Measurements from ENCODE around the gene CAMLG. TPM values are rescaled to one million over a fixed set of nuclear protein-coding genes. Genes with fewer than 3 reads are reported as not detected.
"Not testable (repeated sequence)": the region's sequence is repeated elsewhere in the genome, so short reads cannot be mapped to it uniquely, and the experiment has no call there.

Gene CAMLG
- polyA plus RNA-seq, 1 of the 3 experiments (the other 2 are of a cell fraction): 16.9 TPM

- TF ChIP-seq RAD21 (IDR thresholded peaks at IDR 0.05; ENCODE audit: low read length) (no peak), SIN3A (IDR thresholded peaks at IDR 0.05; ENCODE audit: borderline replicate concordance, low read depth, low read length) (0 out of 2 replicates have a peak, but pooled peaks have one; percentile 75), RFX5 (IDR thresholded peaks at IDR 0.05; ENCODE audit: low read length) (0 out of 2 replicates have a peak, but pooled peaks have one; percentile 32), YY1 (IDR thresholded peaks at IDR 0.05; ENCODE audit: low read depth) (peak; percentile 95), RCOR1 (IDR thresholded peaks at IDR 0.05; ENCODE audit: low read length) (no peak), USF1 (IDR thresholded peaks at IDR 0.05; ENCODE audit: borderline replicate concordance, low read depth) (no peak), NFIC (IDR thresholded peaks at IDR 0.05; ENCODE audit: borderline replicate concordance) (no peak), POLR2AphosphoS5 (IDR thresholded peaks at IDR 0.05; ENCODE audit: low read depth, low read length) (peak; percentile 95), PBX3 (IDR thresholded peaks at IDR 0.05) (no peak), IRF3 (IDR thresholded peaks at IDR 0.05; ENCODE audit: low read depth, low read length) (no peak), CHD2 (IDR thresholded peaks at IDR 0.05; ENCODE audit: low read length, partially characterized antibody) (peak; percentile 60), SMC3 (IDR thresholded peaks at IDR 0.05; ENCODE audit: low read depth, low read length) (no peak), RXRA (IDR thresholded peaks at IDR 0.05; ENCODE audit: borderline replicate concordance, low read depth) (no peak), FOXJ3 (CRISPR knock-in tag; IDR thresholded peaks at IDR 0.05) (no peak)
Observed at GRCh38 chr5:134758504-134759341, 20.4 kb downstream of the CAMLG start, which contains the start of gene DDX46 (continued).

GRCh38 chr5:134767528-134768291, 29.4 kb downstream of the CAMLG start:
- CTCF ChIA-PET: interaction anchor here (1.2 kb wide), 1 partner anchor 9 kb away, joined by 5 read pairs; the partner anchor contains the start of gene DDX46
- H3K9me3 ChIP-seq; H3K27me3 ChIP-seq (ENCODE audit: insufficient read depth); H3K4me1 ChIP-seq (ENCODE audit: control insufficient read depth in 1 of 2, insufficient read depth in 2 of 2, low read depth in 1 of 2, low read length in 1 of 2); H3K9me2 ChIP-seq; DNase-seq; H4K20me1 ChIP-seq (ENCODE audit: insufficient read depth); H3K4me3 ChIP-seq (ENCODE audit: low read depth in 2 of 2, low read length in 1 of 2); H3K27ac ChIP-seq (ENCODE audit: low read depth in 2 of 2, low read length in 1 of 2); H3K4me2 ChIP-seq; H3K9ac ChIP-seq; H2AFZ ChIP-seq (ENCODE audit: low read depth); POLR2A ChIA-PET: not testable (repeated sequence)
- Histone ChIP-seq H3K36me3 (replicated peaks in 1 of 2; ENCODE audit: control insufficient read depth in 1 of 2, insufficient read depth in 2 of 2, low read length in 1 of 2) (peaks cover 38 to 59% of the 10 kb centered on the region in 2 experiments), H3K79me2 (ENCODE audit: insufficient read depth) (peaks cover 66% of the 10 kb centered on the region), H3F3A (replicated peaks; ENCODE audit: insufficient read depth) (peaks cover 13% of the 10 kb centered on the region)
- 95% methylated on average over 21 of the region's 21 CpGs for WGBS (ENCODE audit: low lambda C conversion rate)
